Measurements from ENCODE around the gene HDAC4.

The HDAC4 gene

GRCh38 chr2:239395524-239395923, 5.3 kb downstream of the HDAC4 start:
- Histone ChIP-seq H3K4me3 (ENCODE audit: low read length, poor library complexity, severe bottlenecking) (no peak overlapping the region), H3K9me3 (ENCODE audit: insufficient read depth, low read depth, low read length) (no peaks in the 10 kb centered on the region), H3K9me2 (replicated peaks; ENCODE audit: low read depth, low read length) (no peaks in the 10 kb centered on the region), H3K4me2 (ENCODE audit: low read depth, low read length, poor library complexity, severe bottlenecking) (no peak overlapping the region), H3K36me3 (ENCODE audit: insufficient read depth, low read length) (no peaks in the 10 kb centered on the region), H3K79me2 (ENCODE audit: insufficient read depth, low read length) (peaks cover 68% of the 10 kb centered on the region), H2AFZ (ENCODE audit: low read length) (no peak overlapping the region), H3F3A (ENCODE audit: low read depth) (no peaks in the 10 kb centered on the region), H3K27me3 (ENCODE audit: insufficient read depth, low read length, poor library complexity, severe bottlenecking) (no peaks in the 10 kb centered on the region), H4K20me1 (ENCODE audit: insufficient read depth, low read length, poor library complexity, severe bottlenecking) (peaks cover 33% of the 10 kb centered on the region), H3K4me1 (ENCODE audit: insufficient read depth, low read length, poor library complexity, severe bottlenecking) (peaks cover 24% of the 10 kb centered on the region), H3K9ac (ENCODE audit: low read depth, low read length, poor library complexity, severe bottlenecking) (no peak overlapping the region)
- TF ChIP-seq EZH2phosphoT487 (IDR thresholded peaks at IDR 0.05; ENCODE audit: borderline replicate concordance): no peak
- TF ChIP-seq, protein P1, sequence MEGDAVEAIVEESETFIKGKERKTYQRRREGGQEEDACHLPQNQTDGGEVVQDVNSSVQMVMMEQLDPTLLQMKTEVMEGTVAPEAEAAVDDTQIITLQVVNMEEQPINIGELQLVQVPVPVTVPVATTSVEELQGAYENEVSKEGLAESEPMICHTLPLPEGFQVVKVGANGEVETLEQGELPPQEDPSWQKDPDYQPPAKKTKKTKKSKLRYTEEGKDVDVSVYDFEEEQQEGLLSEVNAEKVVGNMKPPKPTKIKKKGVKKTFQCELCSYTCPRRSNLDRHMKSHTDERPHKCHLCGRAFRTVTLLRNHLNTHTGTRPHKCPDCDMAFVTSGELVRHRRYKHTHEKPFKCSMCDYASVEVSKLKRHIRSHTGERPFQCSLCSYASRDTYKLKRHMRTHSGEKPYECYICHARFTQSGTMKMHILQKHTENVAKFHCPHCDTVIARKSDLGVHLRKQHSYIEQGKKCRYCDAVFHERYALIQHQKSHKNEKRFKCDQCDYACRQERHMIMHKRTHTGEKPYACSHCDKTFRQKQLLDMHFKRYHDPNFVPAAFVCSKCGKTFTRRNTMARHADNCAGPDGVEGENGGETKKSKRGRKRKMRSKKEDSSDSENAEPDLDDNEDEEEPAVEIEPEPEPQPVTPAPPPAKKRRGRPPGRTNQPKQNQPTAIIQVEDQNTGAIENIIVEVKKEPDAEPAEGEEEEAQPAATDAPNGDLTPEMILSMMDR (conservative IDR thresholded peaks at IDR 0.05; ENCODE audit: low read length): no peak

GRCh38 chr2:239394978-239395377, 5.8 kb downstream of the HDAC4 start:
- Histone ChIP-seq H3K4me2 (ENCODE audit: low read depth, low read length, poor library complexity, severe bottlenecking) (no peak overlapping the region), H3K4me3 (ENCODE audit: low read length, poor library complexity, severe bottlenecking) (no peak overlapping the region), H3K9ac (ENCODE audit: low read depth, low read length, poor library complexity, severe bottlenecking) (no peak overlapping the region), H3F3A (ENCODE audit: low read depth) (no peaks in the 10 kb centered on the region), H3K36me3 (ENCODE audit: insufficient read depth, low read length) (no peaks in the 10 kb centered on the region), H4K20me1 (ENCODE audit: insufficient read depth, low read length, poor library complexity, severe bottlenecking) (peaks cover 33% of the 10 kb centered on the region), H3K9me2 (replicated peaks; ENCODE audit: low read depth, low read length) (no peaks in the 10 kb centered on the region), H2AFZ (ENCODE audit: low read length) (no peak overlapping the region), H3K79me2 (ENCODE audit: insufficient read depth, low read length) (peaks cover 67% of the 10 kb centered on the region), H3K27me3 (ENCODE audit: insufficient read depth, low read length, poor library complexity, severe bottlenecking) (no peaks in the 10 kb centered on the region), H3K9me3 (ENCODE audit: insufficient read depth, low read depth, low read length) (no peaks in the 10 kb centered on the region), H3K4me1 (ENCODE audit: insufficient read depth, low read length, poor library complexity, severe bottlenecking) (peaks cover 24% of the 10 kb centered on the region)
- TF ChIP-seq, protein P1 (conservative IDR thresholded peaks at IDR 0.05; ENCODE audit: low read length): no peak
- no peak for TF ChIP-seq EZH2phosphoT487 (IDR thresholded peaks at IDR 0.05; ENCODE audit: borderline replicate concordance)

DNA sequence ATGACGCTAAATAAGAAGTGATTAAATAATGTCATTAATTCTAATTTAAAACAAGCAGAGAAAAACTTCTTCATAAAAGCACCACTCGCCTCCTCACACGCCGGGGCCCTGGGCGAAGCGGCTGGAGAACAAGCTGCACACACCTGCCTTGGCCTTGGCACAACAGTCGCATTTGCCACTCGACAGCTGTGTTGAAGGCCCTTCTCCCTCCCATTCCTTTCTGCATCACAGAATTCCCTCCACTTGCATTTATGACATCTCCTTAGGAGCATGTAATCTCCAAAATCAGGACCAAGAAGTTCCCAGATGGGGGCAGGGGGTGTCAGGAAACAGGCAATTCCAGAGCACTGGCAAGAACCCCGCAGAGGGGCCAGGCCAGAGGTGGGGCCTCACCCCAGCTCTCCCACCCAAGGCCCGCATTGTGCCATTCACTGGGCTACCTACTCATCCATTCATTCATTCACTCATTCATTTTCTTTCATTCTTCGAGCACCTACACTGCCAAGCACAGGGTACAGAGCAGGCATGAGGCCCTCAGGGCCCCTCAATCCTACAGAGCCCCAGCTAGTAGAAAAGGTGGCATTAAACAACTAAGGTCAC, 6.4 kb downstream of the HDAC4 start:
- TF ChIP-seq, protein P1 (conservative IDR thresholded peaks at IDR 0.05; ENCODE audit: low read length): no peak
- no peak for TF ChIP-seq EZH2phosphoT487 (IDR thresholded peaks at IDR 0.05; ENCODE audit: borderline replicate concordance)
- Histone ChIP-seq H3K4me3 (ENCODE audit: low read length, poor library complexity, severe bottlenecking) (no peak overlapping the region), H2AFZ (ENCODE audit: low read length) (no peak overlapping the region), H4K20me1 (ENCODE audit: insufficient read depth, low read length, poor library complexity, severe bottlenecking) (peaks cover 28% of the 10 kb centered on the region), H3F3A (ENCODE audit: low read depth) (no peaks in the 10 kb centered on the region), H3K79me2 (ENCODE audit: insufficient read depth, low read length) (peaks cover 65% of the 10 kb centered on the region), H3K36me3 (ENCODE audit: insufficient read depth, low read length) (no peaks in the 10 kb centered on the region), H3K9ac (ENCODE audit: low read depth, low read length, poor library complexity, severe bottlenecking) (no peak overlapping the region), H3K27me3 (ENCODE audit: insufficient read depth, low read length, poor library complexity, severe bottlenecking) (no peaks in the 10 kb centered on the region), H3K4me2 (ENCODE audit: low read depth, low read length, poor library complexity, severe bottlenecking) (no peak overlapping the region), H3K9me3 (ENCODE audit: insufficient read depth, low read depth, low read length) (no peaks in the 10 kb centered on the region), H3K4me1 (ENCODE audit: insufficient read depth, low read length, poor library complexity, severe bottlenecking) (peaks cover 20% of the 10 kb centered on the region), H3K9me2 (replicated peaks; ENCODE audit: low read depth, low read length) (no peaks in the 10 kb centered on the region)

Data from Loucy (cell line).